Muscle of back (tissue), 11 donors: ENCODE results near the gene ACBD6. TPM values are rescaled to one million over a fixed set of nuclear protein-coding genes. Genes with fewer than 3 reads are reported as not detected.

ENCODE experiments used
- DNase-seq, 3 donors: peaks; one replicate each; pipeline versions ENCODE4 v3.0.0 to v3.0.0-alpha.2; 2013
- polyA plus RNA-seq, 10 donors: library from polyadenylated mRNA; unstranded; fragments of 120-200 nt; gene quantifications; one replicate each; pipeline ENCODE4 v1.2.1, GENCODE V29; 2013; ENCODE audit not compliant: insufficient read length in 10 of 10

Gene ACBD6
- polyA plus RNA-seq, 10 donors, result 39.9 to 53.6 (median 49.5) TPM

DNA sequence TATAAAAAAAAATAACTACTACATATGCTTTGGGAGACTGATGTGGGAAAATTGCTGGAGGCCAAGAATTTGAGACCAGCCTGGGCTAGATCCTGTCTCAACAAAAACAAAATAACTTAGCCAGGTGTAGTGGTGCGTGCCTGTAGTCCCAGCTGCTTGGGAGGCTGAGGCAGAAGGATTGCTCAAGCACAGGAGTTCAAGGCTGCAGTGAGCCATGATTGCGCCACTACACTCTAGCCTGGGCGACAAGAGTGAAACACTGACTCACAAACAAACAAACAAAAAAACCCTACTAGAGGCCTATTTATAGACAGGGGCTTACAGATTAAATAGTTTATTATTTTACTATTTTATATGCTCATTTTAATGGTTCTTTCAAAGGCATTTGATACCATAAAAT, 192.3 kb downstream of the ACBD6 start:
- no peak for DNase-seq

DNA sequence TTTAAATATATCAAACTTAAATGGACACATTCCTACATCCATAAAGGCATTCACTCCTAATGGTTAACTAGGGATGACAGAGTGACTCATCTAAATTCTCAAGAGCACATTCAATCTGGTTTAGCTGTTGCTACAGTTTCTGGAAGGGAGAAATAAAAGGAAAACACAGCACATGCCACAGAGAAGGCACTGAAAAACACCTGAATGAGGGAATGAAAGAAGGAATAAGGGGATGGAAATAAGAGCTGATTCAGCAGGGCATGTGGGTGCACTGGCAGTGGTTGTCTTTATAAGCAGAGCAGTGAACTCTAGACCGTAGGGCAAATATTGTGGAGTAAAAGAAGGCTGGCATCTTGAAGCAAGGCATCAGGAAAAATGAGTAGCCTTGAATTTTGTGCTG, 193.0 kb downstream of the ACBD6 start:
- DNase-seq, result peak in 1 of 3 donors; percentile 27

DNA sequence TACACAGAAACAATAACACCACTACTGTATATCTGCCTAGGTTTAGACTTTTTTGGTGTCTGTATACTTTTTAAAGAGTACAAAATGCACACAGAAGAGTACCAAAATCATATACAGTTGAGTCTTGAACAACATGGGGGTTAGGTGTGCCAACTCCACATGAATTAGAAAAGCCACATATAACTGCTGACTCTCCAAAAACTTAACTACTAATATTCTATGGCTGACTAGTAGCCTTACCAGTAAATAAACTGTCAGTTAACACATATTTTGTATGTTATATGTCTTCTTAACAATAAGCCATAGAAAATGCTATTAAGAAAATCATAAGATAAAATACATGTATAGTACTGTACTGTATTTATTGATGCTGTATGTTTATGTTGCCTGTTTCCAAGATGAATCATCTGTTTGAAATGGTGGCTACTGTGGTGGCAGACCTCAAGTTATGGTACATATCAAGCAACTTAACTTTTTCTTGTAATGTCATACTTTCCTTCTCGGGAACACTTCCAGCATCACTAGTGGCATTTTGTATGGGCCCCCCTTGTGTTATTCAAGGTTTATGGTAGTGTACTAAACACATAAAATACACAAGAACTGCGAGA, 201.1 kb downstream of the ACBD6 start:
- no peak for DNase-seq

DNA sequence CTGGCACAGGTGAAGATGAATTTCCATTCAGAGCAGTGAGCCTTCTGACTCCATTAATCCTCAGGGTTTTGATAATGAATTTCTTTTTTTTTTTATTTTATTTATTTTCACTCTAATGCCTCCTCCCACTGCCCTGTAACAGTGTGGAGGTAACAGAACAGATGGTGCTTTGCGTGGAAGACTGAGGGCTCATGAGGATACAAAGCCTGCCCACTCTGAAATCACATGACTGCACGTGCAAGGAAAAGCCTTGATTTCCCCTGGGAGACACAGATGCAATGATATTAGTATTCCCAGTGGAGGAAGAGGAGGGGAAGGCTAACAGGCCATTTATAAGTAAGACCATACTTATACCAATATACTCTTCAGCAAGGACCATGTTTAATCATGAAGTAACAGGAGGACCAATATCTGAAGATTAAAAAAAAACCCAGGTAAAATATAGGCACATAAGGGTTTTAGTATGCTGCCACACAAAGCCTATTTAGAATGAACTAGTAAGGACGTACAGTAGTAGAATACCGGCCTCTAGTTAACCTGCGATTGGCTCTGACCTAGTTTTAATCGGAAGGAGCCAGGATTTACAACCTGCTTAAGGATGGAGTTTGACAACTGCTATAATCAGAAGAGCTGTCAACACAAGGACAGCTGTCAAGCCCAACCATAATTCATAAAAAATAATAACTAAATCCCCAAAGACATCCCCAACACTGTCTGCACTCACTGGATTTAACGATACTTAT, 202.7 kb downstream of the ACBD6 start:
- DNase-seq, result no peak

DNA sequence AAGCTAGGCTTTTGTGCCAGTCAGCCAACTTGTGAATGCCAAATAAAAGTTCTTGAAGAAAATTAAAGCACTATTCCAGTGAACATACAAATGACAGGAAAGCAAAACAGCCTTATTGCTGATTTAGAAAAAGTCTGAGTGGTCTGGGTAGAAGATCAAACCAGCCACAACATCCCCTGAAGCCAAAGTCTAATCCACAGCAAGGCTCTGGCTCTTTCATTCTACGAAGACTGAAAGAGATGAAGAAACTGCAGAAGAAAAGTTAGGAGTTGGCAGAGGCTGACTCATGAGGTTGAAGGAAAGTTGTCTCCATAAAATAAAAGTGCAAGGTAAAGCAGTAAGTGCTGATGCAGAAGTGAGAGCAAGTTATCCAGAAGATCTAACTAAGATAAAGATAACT, 206.4 kb downstream of the ACBD6 start:
- DNase-seq, result no peak

DNA sequence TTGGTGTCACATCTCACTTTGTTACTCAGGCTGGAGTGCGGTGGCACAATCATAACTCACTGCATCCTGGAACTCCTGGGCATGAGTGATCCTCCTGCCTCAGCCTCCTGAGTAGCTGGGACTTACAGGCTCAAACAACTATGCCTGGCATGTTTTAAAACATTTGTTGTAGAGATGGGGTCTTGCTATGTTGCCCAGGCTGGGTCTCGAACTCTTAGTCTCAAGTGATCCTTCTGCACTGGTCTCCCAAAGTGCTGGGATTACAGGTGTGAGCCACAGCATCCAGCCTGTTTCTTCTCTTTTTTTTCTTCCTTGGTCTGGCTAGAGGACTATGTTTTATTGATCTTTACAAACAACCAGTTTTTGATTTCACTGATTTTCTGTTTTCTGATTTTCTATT, 207.7 kb downstream of the ACBD6 start:
- DNase-seq, result no peak

DNA sequence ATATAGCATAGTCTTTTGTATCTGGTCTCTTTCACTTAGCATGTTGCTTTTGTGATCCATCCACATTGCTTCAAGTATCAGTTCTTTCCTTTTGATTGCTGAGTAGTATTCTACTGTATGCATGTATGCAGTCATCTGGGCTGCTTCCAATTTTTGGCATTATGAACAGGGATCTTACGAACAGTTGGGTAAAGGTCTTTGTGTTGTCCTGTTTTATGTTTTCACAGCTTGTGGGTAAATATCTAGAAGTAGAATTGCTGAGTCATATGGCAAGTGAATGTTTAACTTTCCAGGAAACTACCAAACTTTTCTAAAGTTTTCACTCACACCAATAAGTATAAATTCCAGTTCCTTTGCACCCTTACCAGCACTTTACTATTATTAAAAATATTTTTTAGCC, 211.4 kb downstream of the ACBD6 start:
- DNase-seq, result no peak

DNA sequence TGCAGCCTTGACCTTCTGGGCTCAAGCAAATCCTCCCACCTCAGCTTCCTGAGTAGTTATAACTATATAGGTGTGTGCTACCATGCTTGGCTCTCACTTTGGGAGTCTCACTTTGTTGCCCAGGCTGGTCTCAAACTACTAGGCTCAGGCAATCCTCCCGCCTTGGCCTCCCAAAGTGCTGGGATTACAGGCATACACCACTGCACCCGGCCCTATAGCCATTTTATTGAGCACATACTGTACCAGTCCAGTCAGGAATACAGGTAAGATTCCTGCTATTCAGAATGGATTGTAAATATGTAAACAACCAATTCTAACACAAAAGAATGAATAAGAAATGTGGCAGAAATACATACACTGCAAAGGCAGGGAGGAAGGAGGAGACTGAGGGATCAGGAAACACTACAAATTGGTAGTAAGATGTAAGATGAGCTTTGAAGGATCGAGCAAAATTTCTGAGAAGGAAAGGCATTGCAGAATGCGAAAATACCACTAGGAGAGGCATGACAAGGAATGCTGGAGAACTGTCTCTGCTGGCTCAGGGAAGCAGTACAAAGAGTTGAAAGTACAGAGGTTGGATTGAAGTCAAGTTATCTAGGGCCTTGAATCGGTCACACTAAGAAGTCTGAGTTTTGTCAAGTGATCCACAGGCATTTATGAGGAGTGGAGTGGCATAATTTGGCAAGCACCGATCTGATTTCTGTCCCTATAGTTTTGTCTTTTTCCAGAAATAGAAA, 211.9 kb downstream of the ACBD6 start:
- no peak for DNase-seq

DNA sequence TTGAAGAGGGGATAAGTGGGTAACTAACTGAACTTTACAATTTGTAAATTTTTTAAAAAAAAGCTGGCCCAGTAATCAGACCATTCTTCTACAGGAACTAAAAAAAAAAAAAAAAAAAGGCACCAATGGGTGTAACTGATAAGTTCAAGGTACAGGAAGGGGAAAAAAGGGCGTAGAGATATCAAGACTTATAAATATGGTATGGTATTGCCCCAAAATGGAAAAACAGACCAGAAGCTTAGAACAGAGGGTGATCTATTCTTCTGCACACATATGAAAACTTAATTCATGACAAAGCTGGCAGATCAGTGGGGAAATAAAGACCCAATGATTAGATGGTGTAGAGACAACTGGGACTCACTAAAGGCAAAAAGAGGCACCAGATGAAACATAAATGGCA, 213.4 kb downstream of the ACBD6 start:
- DNase-seq, result no peak

DNA sequence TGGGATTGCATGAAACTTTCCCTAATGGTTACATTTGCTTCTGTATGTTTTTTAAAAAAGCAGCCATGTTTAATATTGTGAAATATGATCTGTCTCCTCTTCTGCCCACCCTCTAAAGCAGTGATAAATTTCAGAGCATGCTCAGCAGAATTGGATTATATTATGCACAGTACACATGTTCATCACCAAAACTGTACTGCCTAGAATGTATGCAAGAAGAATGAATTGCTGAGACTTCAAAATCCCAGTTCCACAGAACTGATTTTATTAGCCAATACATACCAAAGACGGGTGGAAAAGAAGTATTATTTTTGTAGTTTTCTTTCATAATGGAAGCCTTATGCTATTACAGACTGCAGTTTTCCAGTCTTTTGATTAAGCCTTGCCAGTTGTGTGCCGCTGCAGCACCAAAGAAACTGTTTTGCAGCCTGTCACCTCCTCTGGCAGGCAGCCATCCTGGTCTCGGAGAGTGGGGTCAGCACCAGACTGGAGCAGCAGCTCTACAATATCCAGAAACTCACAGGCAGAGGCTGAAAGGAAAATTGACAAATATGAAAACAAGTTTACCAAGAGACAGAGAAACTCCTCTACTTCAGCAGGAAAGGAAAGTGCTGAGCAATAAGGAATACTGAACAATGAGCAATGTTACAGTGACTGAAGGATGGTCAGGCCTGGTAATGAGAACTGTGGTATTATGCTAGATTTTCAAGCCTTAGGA, 214.2 kb downstream of the ACBD6 start:
- DNase-seq, result no peak

DNA sequence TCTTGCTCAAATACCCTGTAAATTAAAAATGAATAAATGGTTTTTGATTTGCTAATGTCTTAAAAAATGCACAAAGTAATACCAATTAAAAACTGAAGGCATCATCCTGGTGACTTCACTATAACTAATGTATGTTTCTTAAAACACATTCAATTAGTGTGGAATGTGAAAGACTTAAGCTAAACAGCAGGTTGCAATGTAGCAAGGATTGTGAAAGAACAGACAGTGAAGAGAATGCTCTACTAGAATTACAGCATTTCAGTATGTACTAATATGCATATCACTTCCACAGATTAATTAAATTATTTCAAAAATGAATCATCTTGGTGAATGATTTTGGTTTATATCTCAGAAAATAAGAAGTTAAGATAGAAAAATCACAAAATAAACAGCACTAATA, 216.0 kb downstream of the ACBD6 start:
- no peak for DNase-seq

DNA sequence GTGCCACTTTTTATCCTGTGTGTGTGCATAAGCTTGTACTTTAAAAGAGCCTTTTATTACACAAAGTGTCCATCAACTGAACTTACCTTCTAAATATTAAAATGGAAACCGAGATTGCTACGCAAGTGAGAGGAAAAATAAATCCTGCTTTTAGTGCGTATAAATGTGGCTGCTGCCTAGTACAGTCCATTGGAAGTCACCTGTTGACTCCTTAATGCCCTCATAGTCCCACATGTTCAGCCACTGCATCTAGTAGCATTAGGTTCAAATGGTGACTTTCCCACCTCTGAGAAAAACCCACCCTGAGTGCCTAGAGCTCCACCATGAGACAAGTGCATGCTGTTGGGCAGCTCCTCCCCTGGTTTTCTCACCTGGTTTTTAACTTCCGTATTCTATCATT, 219.3 kb downstream of the ACBD6 start:
- no peak for DNase-seq

DNA sequence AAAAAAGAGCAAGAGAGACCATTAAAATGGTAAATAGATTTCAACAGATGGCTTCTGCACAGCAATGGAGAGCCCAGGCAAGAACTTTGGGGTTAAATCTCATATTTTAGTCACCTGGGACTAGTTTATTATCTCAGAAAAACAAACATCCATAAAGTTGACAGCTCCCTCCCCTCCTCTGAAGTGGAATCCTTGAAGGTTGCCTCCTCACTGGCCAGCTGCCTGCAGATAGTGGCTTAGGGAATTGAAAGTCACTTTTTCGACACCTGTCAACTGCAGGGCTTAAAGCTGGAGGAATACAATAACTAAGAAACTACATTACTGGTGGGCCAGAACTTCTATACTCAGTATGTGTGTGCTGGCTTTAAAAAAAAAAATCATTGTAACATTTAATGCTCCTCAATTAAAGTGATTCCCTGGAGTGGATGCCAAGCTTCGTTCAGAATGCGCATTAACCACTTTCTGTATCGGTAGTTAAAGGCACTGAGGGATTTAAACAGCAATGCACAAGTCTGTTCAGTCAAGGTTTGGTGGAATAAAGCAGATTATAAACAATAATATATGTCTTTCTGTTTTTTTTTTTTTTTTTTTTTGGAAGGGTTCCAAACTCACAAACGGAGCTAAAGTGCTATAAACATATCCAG, 219.9 kb downstream of the ACBD6 start:
- no peak for DNase-seq

DNA sequence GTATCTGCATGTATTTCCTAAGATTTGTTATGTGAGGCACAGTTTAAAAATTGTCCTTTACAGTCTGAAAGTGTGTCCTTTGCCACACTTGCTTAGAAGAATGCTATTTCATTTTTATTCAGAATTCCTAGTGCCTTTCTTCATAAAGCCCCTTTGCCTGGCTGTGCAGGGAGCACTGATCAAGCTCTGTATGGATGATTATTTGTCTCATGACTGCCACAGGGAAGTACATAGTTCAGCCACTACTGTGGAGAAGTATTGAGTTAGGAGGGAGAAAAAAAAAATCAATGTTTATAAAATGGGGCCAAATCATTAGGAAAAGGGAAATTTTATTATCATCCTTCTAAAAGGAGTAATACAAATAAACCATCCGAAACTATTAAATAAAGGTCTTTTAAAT, 220.9 kb downstream of the ACBD6 start:
- DNase-seq, result no peak

DNA sequence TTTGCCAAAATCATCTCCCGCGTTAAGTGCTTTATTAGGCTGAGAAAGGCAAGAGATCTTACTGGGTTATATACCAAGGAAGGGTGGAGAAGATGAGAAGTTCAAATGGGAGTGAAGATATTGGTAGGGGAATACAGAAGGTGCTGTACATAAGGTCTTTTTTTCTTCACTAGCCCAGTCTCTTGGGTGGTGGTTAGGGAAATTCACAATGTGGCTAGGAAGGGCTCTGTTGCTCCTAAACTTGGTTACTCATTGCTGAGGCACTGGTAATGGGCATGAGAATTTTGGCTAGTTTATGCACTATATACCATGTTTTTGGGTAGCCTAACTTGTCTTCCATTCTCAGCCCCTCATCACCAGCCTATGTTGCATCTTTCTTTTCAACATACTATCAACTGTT, 221.8 kb downstream of the ACBD6 start:
- DNase-seq, result no peak

DNA sequence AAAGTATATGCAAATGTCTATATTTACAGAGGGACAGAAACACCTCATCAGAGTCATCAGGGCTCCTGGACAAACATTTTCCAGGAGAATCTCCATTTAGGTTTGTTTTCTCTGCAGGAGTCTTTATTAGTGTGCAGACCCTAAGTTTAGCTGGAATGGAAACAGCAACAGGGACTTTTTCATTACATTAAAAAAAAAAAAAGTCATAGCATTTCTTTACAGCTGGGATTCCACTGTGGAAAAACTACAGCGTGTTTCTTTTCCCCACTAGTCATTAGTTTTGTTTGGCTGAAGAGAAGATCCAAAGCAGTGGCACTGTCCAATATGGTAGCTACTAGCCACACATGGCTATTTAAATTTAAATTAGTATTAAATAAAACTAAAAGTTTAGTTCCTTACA, 222.7 kb downstream of the ACBD6 start:
- no peak for DNase-seq

DNA sequence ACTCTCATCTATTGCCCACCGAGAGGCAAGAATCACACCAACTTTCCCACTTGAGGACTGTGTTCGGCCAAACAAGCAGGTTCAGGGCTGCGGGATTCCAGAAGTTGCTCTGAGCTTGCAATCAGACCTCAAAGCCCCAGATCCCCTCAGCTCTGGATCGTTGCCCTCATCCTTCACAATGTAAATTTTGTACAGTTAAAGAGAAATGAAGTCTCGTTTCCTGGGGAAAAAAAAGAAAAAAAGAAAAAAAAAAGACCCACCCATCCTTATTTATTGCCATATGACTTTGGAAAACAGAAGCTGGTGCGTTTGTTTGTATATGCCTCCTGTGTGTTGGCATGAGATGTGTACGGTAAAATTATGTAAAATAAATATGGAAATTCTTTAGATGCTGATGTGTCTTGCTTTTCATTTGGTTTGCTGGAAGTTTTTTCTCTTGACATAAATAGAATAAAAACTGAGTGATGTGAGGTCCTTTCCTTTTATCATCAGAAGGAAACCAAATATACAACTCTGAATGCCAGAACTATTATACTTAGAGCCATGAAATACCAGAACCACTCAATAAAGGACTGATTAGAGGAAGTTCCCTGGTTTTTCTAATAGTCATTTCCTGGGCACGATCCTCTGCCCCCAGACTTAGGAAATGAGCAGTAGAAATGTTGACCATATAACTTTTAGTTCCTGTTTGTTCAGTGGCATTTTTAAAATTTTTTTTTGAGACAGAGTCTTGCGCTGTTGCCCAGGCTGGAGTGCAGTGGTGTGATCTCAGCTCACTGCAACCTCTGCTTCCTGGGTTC, 223.6 kb downstream of the ACBD6 start:
- DNase-seq, result no peak

DNA sequence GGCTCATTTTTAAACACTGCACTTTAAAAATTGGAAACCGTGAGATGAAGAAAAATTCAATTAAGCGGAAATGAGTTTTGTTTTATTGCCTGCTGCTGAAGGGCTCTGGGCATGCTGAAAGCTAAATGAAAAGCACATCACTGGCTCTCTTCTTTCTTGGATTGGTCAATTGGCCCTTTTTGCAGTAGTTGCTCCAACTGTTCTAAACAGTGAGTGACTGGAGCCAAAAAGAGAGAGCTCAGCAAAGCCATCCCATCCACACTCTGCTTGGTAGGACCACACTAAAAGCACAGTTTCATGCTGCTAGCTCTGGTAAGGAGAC, 224.2 kb downstream of the ACBD6 start:
- DNase-seq, result no peak

DNA sequence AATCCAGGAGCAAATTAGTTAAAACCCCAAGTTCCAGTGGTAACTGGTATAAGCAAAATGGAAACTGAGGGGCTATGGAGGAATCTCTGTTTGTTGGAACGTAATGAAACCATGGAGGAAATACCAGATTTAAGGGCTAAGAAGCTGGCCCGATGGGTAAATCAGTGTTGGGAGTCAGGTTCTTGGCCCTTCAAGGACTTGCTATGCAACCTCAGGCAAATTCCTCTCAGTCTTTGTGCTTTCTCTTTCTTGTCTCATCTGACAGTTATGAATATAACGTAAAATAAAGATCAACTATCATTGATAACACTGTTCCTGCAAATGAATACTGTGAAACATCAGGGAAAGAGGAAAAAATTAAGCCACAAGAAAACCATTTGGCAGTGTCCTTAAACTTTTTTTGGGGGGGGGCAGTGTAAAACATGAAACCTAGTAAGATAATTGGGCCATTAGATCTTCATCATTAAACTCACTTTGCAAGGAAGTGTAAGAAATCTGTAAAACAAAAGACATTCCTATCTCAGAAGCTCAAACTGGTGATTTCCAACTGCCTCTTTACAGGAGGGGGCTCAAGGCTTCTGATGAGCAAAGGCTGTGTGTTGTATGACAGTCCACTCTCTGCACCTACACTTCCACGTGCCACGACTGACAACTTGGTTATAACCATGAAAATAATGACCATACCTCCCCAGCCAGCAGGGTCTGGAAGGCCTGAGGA, 224.7 kb downstream of the ACBD6 start:
- DNase-seq, result no peak

DNA sequence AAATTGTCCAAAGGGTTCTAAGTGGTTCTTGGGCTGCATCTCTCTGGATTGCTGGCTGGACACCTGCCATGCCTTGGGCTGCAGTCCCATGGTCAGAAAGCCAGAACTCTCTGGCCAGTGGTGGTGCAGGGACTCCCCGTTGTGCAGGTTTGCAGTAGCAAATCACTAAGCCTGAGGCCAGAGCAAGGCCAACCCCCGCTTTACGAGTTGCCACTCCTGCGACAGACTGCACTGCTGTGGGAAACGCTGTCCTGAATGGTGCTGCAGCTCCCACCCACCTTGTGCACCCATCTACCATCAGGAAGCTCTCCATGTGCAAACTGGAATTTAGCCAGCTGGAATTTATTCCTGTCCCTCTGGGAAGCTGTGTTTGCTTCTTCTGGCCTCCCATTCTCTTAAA, 226.7 kb downstream of the ACBD6 start:
- DNase-seq, result no peak

DNA sequence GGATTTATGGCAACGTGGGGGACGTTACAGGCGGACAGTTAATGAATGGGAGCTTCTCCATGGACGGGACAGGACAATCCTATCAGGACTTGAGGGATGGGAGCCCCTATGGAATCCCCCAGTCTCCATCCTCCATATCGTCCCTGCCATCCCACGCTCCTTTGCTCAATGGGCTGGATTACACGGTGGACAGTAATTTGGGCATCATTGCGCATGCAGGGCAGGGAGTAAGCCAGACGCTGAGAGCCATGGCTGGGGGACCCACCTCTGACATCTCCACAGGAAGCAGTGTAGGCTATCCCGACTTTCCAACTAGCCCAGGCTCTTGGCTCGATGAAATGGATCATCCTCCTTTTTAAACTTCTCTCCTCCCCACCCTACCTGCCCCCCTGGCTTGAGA, 228.2 kb downstream of the ACBD6 start:
- no peak for DNase-seq
